ENCODE measurements around the gene USP47.

The USP47 gene

GRCh38 chr11:11944444-11944843 lies 102.7 kb downstream of the USP47 start:
- no peak for ATAC-seq (ENCODE audit: low read depth)
- no peak for TF ChIP-seq CTCF (IDR thresholded peaks at IDR 0.05; ENCODE audit: poor library complexity, severe bottlenecking)
- peaks cover 73% of the 10 kb centered on the region for H3K36me3 ChIP-seq (ENCODE audit: low read depth)
- no peaks in the 10 kb centered on the region for H3K9me3 ChIP-seq (ENCODE audit: severe bottlenecking)
- H3K27me3 ChIP-seq (ENCODE audit: insufficient read depth, poor library complexity, severe bottlenecking) = no peaks in the 10 kb centered on the region
- H3K4me1 ChIP-seq (ENCODE audit: insufficient read depth, poor library complexity, severe bottlenecking) = no peaks in the 10 kb centered on the region
- DNase-seq (ENCODE audit: low spot score) = no peak
- H3K4me3 ChIP-seq (ENCODE audit: severe bottlenecking) = no peak overlapping the region
- no peak overlapping the region for H3K27ac ChIP-seq (ENCODE audit: poor library complexity, severe bottlenecking)

- no peaks in the 10 kb centered on the region for H3K9me3 ChIP-seq (ENCODE audit: severe bottlenecking)
- TF ChIP-seq CTCF (IDR thresholded peaks at IDR 0.05; ENCODE audit: poor library complexity, severe bottlenecking) = no peak
- no peaks in the 10 kb centered on the region for H3K4me1 ChIP-seq (ENCODE audit: insufficient read depth, poor library complexity, severe bottlenecking)
- H3K36me3 ChIP-seq (ENCODE audit: low read depth) = peaks cover 71% of the 10 kb centered on the region
- H3K4me3 ChIP-seq (ENCODE audit: severe bottlenecking) = no peak overlapping the region
- ATAC-seq (ENCODE audit: low read depth) = no peak
- no peak for DNase-seq (ENCODE audit: low spot score)
- no peaks in the 10 kb centered on the region for H3K27me3 ChIP-seq (ENCODE audit: insufficient read depth, poor library complexity, severe bottlenecking)
- H3K27ac ChIP-seq (ENCODE audit: poor library complexity, severe bottlenecking) = no peak overlapping the region
These were observed 104.4 kb downstream of the USP47 start for GRCh38 chr11:11946180-11946579.

- H3K27me3 ChIP-seq (ENCODE audit: insufficient read depth, poor library complexity, severe bottlenecking) = no peaks in the 10 kb centered on the region
- H3K9me3 ChIP-seq (ENCODE audit: severe bottlenecking) = no peaks in the 10 kb centered on the region
- ATAC-seq (ENCODE audit: low read depth) (no peak), DNase-seq (ENCODE audit: low spot score) (no peak)
- no peak overlapping the region for H3K4me3 ChIP-seq (ENCODE audit: severe bottlenecking)
- H3K36me3 ChIP-seq (ENCODE audit: low read depth) = peaks cover 70% of the 10 kb centered on the region
- H3K4me1 ChIP-seq (ENCODE audit: insufficient read depth, poor library complexity, severe bottlenecking) = no peaks in the 10 kb centered on the region
- TF ChIP-seq CTCF (IDR thresholded peaks at IDR 0.05; ENCODE audit: poor library complexity, severe bottlenecking) = no peak
- no peak overlapping the region for H3K27ac ChIP-seq (ENCODE audit: poor library complexity, severe bottlenecking)
These were observed 105.1 kb downstream of the USP47 start for GRCh38 chr11:11946878-11947277.

- H3K27me3 ChIP-seq (ENCODE audit: insufficient read depth, poor library complexity, severe bottlenecking) = no peaks in the 10 kb centered on the region
- TF ChIP-seq CTCF (IDR thresholded peaks at IDR 0.05; ENCODE audit: poor library complexity, severe bottlenecking) = no peak
- H3K36me3 ChIP-seq (ENCODE audit: low read depth) = peaks cover 66% of the 10 kb centered on the region
- no peaks in the 10 kb centered on the region for H3K9me3 ChIP-seq (ENCODE audit: severe bottlenecking)
- H3K4me1 ChIP-seq (ENCODE audit: insufficient read depth, poor library complexity, severe bottlenecking) = no peaks in the 10 kb centered on the region
- no peak for DNase-seq (ENCODE audit: low spot score)
- ATAC-seq (ENCODE audit: low read depth) = no peak
- no peak overlapping the region for H3K27ac ChIP-seq (ENCODE audit: poor library complexity, severe bottlenecking)
- H3K4me3 ChIP-seq (ENCODE audit: severe bottlenecking) = no peak overlapping the region
These were observed 106.1 kb downstream of the USP47 start for GRCh38 chr11:11947825-11948224.

GRCh38 chr11:11948242-11948947 lies 106.6 kb downstream of the USP47 start:
- ATAC-seq (ENCODE audit: low read depth) (no peak), DNase-seq (ENCODE audit: low spot score) (no peak)
- Histone ChIP-seq H3K27ac (ENCODE audit: poor library complexity, severe bottlenecking) (no peak overlapping the region), H3K27me3 (ENCODE audit: insufficient read depth, poor library complexity, severe bottlenecking) (no peaks in the 10 kb centered on the region), H3K4me3 (ENCODE audit: severe bottlenecking) (no peak overlapping the region), H3K9me3 (ENCODE audit: severe bottlenecking) (no peaks in the 10 kb centered on the region), H3K36me3 (ENCODE audit: low read depth) (peaks cover 66% of the 10 kb centered on the region), H3K4me1 (ENCODE audit: insufficient read depth, poor library complexity, severe bottlenecking) (no peaks in the 10 kb centered on the region)
- TF ChIP-seq CTCF (IDR thresholded peaks at IDR 0.05; ENCODE audit: poor library complexity, severe bottlenecking) = no peak
